Testis (tissue), 3 donors: Measurements from ENCODE around the gene OR10A2. TPM values are rescaled to one million over a fixed set of nuclear protein-coding genes. Genes with fewer than 3 reads are reported as not detected.

Experiments used
- DNase-seq: peaks from one replicate; pipeline ENCODE4 v3.0.0-alpha.2; 2019
- H3K27ac ChIP-seq, 2 donors: fragments of 200-600 bp; sonication (generic); one replicate each; pipeline ENCODE4 v1.5.1; 2019
- H3K27me3 ChIP-seq: fragments of 200-600 bp; sonication (generic); one replicate; pipeline ENCODE4 v1.5.1; 2019
- H3K36me3 ChIP-seq: fragments of 200-600 bp; sonication (generic); one replicate; pipeline ENCODE4 v1.5.1; 2017; ENCODE audit warnings: low read depth; ENCODE audit errors: missing control alignments
- H3K4me1 ChIP-seq: fragments of 200-600 bp; sonication (generic); one replicate; pipeline ENCODE4 v1.5.1; 2019
- H3K4me3 ChIP-seq, 2 donors: fragments of 200-600 bp; sonication (generic); one replicate each; pipeline ENCODE4 v1.5.1; 2017 to 2019
- H3K9me3 ChIP-seq: fragments of 200-600 bp; sonication (generic); one replicate; pipeline ENCODE4 v1.5.1; 2017
- POLR2A ChIP-seq: fragments of 450-650 bp; IDR thresholded peaks from one replicate; pipeline ENCODE4 v1.6.1; 2017; ENCODE audit warnings: antibody characterized with exemption, mild to moderate bottlenecking, moderate library complexity
- WGBS, 2 donors: methylation state at CpG; one replicate each; pipeline ENCODE4 v1.1.5; 2018; 5-methylcytosine and 5-hydroxymethylcytosine counted together
- intact Hi-C: fragments of 100-400 bp; cut with DNase I; formaldehyde crosslinking; loops from one replicate; pipeline ENCODE4 v1.15.1; 2023; ENCODE audit warnings: low total_unique reads
- polyA plus RNA-seq: library from polyadenylated mRNA; stranded (reverse); fragments of 350-450 nt; fragmentation: Illumina TruSeq; extraction: RNeasy Lipid Tissue Mini Kit (QIAGEN cat#74804); gene quantifications from one replicate; pipeline ENCODE4 v1.2.3, GENCODE V29; 2014; ENCODE audit warnings: low read depth, low replicate concordance; ENCODE audit not compliant: insufficient read depth
- total RNA-seq, 2 donors: library from RNA; depleted of rRNA; stranded (reverse); fragments of >200 nt; gene quantifications; one replicate each; pipeline ENCODE4 v1.2.3, GENCODE V29; 2016
- TF ChIP-seq, protein P1 (sequence below), 3 experiments: fragments of 450-650 bp in 2 of 3; fragments of 200-600 bp in 1 of 3; sonication (generic) in 1 of 3; IDR thresholded peaks; one replicate each; pipeline ENCODE4 v1.5.1; 2016 to 2019; ENCODE audit warnings: antibody characterized with exemption in 3 of 3, mild to moderate bottlenecking in 2 of 3, moderate library complexity in 1 of 3

Gene OR10A2
- total and polyA plus RNA-seq, 3 donors from 2014 or later = not detected

GRCh38 chr11:6855971-6856541 lies 6.8 kb upstream of the OR10A2 start:
- Histone ChIP-seq H3K27me3 (no peaks in the 10 kb centered on the region), H3K4me1 (no peaks in the 10 kb centered on the region), H3K27ac (no peak overlapping the region), H3K4me3 (no peak overlapping the region), H3K36me3 (no peaks in the 10 kb centered on the region), H3K9me3 (no peaks in the 10 kb centered on the region)
- TF ChIP-seq, protein P1, sequence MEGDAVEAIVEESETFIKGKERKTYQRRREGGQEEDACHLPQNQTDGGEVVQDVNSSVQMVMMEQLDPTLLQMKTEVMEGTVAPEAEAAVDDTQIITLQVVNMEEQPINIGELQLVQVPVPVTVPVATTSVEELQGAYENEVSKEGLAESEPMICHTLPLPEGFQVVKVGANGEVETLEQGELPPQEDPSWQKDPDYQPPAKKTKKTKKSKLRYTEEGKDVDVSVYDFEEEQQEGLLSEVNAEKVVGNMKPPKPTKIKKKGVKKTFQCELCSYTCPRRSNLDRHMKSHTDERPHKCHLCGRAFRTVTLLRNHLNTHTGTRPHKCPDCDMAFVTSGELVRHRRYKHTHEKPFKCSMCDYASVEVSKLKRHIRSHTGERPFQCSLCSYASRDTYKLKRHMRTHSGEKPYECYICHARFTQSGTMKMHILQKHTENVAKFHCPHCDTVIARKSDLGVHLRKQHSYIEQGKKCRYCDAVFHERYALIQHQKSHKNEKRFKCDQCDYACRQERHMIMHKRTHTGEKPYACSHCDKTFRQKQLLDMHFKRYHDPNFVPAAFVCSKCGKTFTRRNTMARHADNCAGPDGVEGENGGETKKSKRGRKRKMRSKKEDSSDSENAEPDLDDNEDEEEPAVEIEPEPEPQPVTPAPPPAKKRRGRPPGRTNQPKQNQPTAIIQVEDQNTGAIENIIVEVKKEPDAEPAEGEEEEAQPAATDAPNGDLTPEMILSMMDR (IDR thresholded peaks at IDR 0.05) = no peak
- TF ChIP-seq POLR2A = no peak
- WGBS, 2 donors = 47 to 70% methylated on average over 1 of the region's 1 CpG
- intact Hi-C loops = no loop called here
- no peak for DNase-seq

DNA sequence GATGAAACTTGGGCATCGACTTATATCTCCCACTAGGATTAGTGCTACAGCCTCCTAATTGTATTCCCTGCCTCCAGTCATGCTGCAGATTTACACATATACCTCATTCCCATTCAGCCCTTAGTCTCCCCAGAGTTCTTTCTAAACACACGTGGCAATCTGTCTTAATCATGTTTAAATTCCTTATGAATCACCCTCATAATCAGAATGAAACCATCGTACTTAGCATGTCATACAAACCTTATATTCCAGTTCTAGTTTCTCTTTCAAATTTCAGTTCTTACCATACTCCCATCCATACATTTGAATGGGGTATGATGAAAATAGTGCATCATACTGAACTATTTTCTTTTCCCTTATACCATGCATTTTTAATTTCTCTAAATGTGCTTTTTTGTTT lies 6.0 kb upstream of the OR10A2 start:
- DNase-seq = no peak
- Histone ChIP-seq H3K27me3 (no peaks in the 10 kb centered on the region), H3K27ac (no peak overlapping the region), H3K4me1 (no peaks in the 10 kb centered on the region), H3K9me3 (no peaks in the 10 kb centered on the region), H3K36me3 (no peaks in the 10 kb centered on the region), H3K4me3 (no peak overlapping the region)
- 68% methylated on average over 3 of the region's 3 CpGs for WGBS, 2 donors
- intact Hi-C loops = no loop called here
- no peak for TF ChIP-seq POLR2A
- TF ChIP-seq, protein P1 (IDR thresholded peaks at IDR 0.05) = no peak

GRCh38 chr11:6864438-6864837 lies 1.6 kb downstream of the OR10A2 start:
- TF ChIP-seq POLR2A = no peak
- TF ChIP-seq, protein P1 (IDR thresholded peaks at IDR 0.05) = no peak
- Histone ChIP-seq H3K27ac (no peak overlapping the region), H3K9me3 (no peaks in the 10 kb centered on the region), H3K27me3 (no peaks in the 10 kb centered on the region), H3K4me3 (no peak overlapping the region), H3K36me3 (no peaks in the 10 kb centered on the region), H3K4me1 (no peaks in the 10 kb centered on the region)
- WGBS, 2 donors = 89 to 90% methylated on average over 1 of the region's 1 CpG
- DNase-seq = no peak
- intact Hi-C loops = no loop called here

GRCh38 chr11:6871278-6871677 lies 8.4 kb downstream of the OR10A2 start:
- Histone ChIP-seq H3K27ac (no peak overlapping the region), H3K36me3 (no peaks in the 10 kb centered on the region), H3K27me3 (no peaks in the 10 kb centered on the region), H3K4me1 (no peaks in the 10 kb centered on the region), H3K4me3 (no peak overlapping the region), H3K9me3 (no peaks in the 10 kb centered on the region)
- TF ChIP-seq POLR2A = no peak
- TF ChIP-seq, protein P1 (IDR thresholded peaks at IDR 0.05) = no peak
- no peak for DNase-seq
- WGBS, 2 donors = 85 to 98% methylated on average over 1 of the region's 1 CpG
- intact Hi-C loops = no loop called here

DNA sequence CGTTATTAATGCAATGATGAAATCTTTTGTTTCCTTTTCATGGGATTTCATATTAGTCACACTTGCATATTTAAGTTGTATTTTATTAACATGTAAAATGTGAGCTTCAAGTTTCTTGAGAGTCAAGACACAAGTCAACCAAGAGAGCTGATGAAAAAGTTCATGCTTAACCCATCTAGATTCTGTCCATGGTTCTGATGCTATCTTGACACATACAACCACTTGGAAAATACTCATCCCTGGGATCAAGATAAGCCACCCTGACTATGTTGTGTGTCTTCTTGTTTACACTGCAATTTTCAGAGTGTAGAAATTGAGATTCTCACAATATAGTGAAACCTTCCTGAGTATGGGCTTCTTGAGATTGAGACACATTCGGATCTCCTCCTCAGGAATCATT lies 12.9 kb downstream of the OR10A2 start:
- DNase-seq = no peak
- TF ChIP-seq POLR2A = no peak
- TF ChIP-seq, protein P1 (IDR thresholded peaks at IDR 0.05) = no peak
- Histone ChIP-seq H3K27me3 (no peaks in the 10 kb centered on the region), H3K4me1 (no peaks in the 10 kb centered on the region), H3K4me3 (no peak overlapping the region), H3K9me3 (no peaks in the 10 kb centered on the region), H3K36me3 (no peaks in the 10 kb centered on the region), H3K27ac (no peak overlapping the region)
- intact Hi-C loops = no loop called here
- WGBS, 2 donors = 97% methylated on average over 2 of the region's 2 CpGs
